ENCODE measurements around the gene ORC5. TPM values are rescaled to one million over a fixed set of nuclear protein-coding genes. Genes with fewer than 3 reads are reported as not detected.
A peak's percentile ranks its signal among the peaks of the same experiment; 100 is the strongest.
"Not testable (repeated sequence)": the region's sequence is repeated elsewhere in the genome, so short reads cannot be mapped to it uniquely, and the experiment has no call there.

Gene ORC5
- total RNA-seq, 6 donors from 2014 or later, result 4.9 to 22.0 (median 13.8) TPM

DNA sequence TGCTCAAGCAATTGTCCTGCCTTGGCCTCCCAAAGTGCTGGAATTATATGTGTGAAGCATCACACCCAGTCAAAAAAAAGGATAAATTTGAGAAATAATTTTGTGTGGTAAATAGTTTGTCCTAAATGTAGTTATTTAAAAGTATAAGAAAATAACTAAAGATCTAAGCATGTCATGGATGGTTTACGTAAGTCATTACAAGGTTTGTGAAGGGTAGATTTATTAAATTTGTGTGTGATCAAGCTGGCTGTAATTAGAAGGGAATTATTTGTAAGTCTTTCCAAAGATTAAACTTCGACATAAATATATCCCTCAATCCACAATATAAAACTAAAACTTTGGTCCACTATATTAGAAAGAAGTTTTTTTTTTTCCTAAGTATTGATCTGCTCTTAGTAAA, 28.6 kb downstream of the ORC5 start:
- H3K36me3 ChIP-seq, result peaks cover 3 to 36% (median 12%) of the 10 kb centered on the region in 4 donors
- WGBS, 2 donors, result 96 to 99% methylated on average over 2 of the region's 2 CpGs

DNA sequence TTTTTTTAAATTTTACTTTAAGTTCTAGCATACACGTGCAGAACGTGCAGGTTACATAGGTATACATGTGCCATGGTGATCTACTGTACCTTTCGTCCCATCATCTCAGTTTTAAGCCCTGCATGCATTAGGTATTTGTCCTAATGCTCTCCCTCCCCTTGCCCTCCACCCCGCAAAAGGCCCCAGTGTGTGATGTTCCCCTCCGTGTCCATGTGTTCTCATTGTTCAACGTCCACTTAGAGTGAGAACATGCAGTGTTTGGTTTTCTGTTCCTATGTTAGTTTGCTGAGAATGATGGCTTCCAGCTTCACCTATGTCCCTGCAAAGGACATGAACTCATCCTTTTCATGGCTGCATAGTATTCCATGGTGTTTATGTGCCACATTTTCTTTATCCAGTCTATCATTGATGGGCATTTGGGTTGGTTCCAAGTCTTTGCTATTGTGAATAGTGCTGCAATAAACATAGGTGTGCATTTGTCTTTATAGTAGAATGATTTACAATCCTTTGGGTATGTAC, 30.2 kb downstream of the ORC5 start:
- H3K4me1 ChIP-seq; H3K27me3 ChIP-seq; H3K4me3 ChIP-seq; ATAC-seq (ENCODE audit: low FRiP score in 2 of 2); H3K9me3 ChIP-seq; H3K27ac ChIP-seq; DNase-seq: not testable (repeated sequence)
- H3K36me3 ChIP-seq, result peaks cover 0 to 23% (median 3%) of the 10 kb centered on the region in 4 donors
- 95 to 97% methylated on average over 6 of the region's 6 CpGs for WGBS, 2 donors

More for the DNA sequence above, 28.6 kb downstream of the ORC5 start:
- DNase-seq (no peak), ATAC-seq (ENCODE audit: low FRiP score in 2 of 2) (no peak)
- H3K27me3 ChIP-seq, result no peaks in the 10 kb centered on the region
- no peaks in the 10 kb centered on the region for H3K9me3 ChIP-seq
- TF ChIP-seq, protein P1, sequence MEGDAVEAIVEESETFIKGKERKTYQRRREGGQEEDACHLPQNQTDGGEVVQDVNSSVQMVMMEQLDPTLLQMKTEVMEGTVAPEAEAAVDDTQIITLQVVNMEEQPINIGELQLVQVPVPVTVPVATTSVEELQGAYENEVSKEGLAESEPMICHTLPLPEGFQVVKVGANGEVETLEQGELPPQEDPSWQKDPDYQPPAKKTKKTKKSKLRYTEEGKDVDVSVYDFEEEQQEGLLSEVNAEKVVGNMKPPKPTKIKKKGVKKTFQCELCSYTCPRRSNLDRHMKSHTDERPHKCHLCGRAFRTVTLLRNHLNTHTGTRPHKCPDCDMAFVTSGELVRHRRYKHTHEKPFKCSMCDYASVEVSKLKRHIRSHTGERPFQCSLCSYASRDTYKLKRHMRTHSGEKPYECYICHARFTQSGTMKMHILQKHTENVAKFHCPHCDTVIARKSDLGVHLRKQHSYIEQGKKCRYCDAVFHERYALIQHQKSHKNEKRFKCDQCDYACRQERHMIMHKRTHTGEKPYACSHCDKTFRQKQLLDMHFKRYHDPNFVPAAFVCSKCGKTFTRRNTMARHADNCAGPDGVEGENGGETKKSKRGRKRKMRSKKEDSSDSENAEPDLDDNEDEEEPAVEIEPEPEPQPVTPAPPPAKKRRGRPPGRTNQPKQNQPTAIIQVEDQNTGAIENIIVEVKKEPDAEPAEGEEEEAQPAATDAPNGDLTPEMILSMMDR (IDR thresholded peaks at IDR 0.05), result no peak
- TF ChIP-seq POLR2AphosphoS5 (IDR thresholded peaks at IDR 0.05), result no peak
- TF ChIP-seq EP300 (IDR thresholded peaks at IDR 0.05), result no peak
- TF ChIP-seq POLR2A (IDR thresholded peaks at IDR 0.05), result no peak
- no peak overlapping the region for H3K4me3 ChIP-seq
- peaks cover 0 to 6% (median 0%) of the 10 kb centered on the region in 4 donors for H3K4me1 ChIP-seq
- H3K27ac ChIP-seq, result no peak overlapping the region

DNA sequence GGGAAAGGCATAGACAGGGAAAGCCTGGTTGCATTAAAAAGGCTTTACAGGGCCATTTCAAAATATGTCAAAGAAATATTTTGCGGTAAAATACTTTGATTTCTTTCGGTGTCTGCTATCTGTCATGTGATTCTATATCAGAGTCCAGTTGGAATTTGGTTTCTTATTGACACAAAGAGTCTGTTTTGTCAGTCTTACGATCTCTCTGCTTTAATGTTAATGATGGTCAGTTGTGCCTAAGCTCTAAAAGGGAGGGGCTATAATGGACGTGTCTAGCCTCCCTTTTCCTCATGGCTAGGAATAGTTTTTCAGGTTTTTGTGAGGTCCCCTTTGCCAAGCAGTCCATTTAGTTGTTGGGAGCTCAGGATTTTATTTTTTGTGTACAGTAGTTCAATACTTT, 31.5 kb downstream of the ORC5 start:
- Histone ChIP-seq H3K4me3 (no peak overlapping the region), H3K27me3 (no peaks in the 10 kb centered on the region), H3K27ac (no peak overlapping the region), H3K9me3 (no peaks in the 10 kb centered on the region), H3K36me3 (peaks cover 0 to 12% (median 0%) of the 10 kb centered on the region in 4 donors), H3K4me1 (peaks cover 0 to 6% (median 0%) of the 10 kb centered on the region in 4 donors)
- no peak for DNase-seq
- 81 to 87% methylated on average over 4 of the region's 4 CpGs for WGBS, 2 donors
- ATAC-seq (ENCODE audit: low FRiP score in 2 of 2), result no peak
- TF ChIP-seq POLR2AphosphoS5 (IDR thresholded peaks at IDR 0.05), result no peak
- TF ChIP-seq EP300 (IDR thresholded peaks at IDR 0.05), result no peak
- TF ChIP-seq, protein P1 (IDR thresholded peaks at IDR 0.05), result no peak
- TF ChIP-seq POLR2A (IDR thresholded peaks at IDR 0.05), result no peak

DNA sequence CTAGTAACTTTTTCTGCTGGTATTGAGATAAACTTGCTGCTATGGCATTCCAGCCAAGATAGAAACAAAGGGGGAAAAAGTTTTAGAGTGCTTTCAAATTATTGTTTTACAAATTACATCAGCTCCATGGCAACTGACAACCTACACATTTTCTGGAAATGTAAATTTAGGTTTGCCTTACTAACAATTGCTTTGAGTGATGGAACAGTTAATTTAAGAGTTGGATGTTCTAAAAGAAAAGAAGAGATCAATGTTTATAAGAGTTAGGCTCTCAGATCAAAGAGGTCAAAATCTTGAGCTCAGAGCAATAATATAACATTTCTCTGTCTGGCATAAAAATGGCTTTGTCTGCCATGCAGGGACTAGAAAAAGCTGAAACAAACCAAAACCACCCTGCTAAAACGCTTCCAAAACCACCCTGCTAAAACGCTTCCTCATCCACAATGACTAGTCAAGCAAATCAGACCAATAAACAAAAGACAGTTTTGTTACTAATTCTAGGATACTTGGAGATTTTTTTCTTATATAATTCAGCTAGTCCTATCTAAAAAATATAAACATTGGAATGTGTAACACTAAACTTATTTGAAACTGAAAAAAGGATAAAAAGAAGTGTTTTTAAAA, 32.3 kb downstream of the ORC5 start:
- 60% methylated on average over 2 of the region's 2 CpGs for WGBS, 2 donors
- H3K27ac ChIP-seq, result no peak overlapping the region
- ATAC-seq (ENCODE audit: low FRiP score in 2 of 2), result no peak
- no peak for DNase-seq
- TF ChIP-seq EP300 (IDR thresholded peaks at IDR 0.05) (no peak), POLR2AphosphoS5 (IDR thresholded peaks at IDR 0.05) (no peak), POLR2A (IDR thresholded peaks at IDR 0.05) (no peak)
- TF ChIP-seq, protein P1 (IDR thresholded peaks at IDR 0.05), result no peak
- no peak overlapping the region for H3K4me3 ChIP-seq
- H3K27me3 ChIP-seq, result no peaks in the 10 kb centered on the region
- H3K36me3 ChIP-seq, result peaks cover 0 to 12% (median 0%) of the 10 kb centered on the region in 4 donors
- H3K9me3 ChIP-seq, result no peaks in the 10 kb centered on the region
- H3K4me1 ChIP-seq, result peaks cover 0 to 6% (median 0%) of the 10 kb centered on the region in 4 donors

DNA sequence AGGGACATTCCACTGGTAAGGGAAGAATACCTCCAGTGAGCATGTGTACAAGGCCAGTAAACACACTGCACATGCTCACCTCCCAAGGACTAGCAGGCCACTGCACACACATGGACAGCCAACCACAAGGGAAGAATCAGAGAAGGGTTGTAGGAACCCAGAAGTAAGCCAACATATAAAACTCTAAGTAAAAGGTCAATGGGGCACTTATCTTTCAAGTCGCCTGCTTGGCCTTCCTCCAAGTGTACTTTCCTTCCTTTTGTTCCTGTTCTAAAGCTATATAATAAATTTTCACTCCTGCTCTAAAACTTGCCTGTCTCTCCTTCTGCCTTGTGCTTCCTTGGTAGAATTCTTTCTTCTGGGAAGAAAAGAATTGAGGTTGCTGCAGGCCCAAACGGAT, 33.0 kb downstream of the ORC5 start:
- Histone ChIP-seq H3K27me3 (no peaks in the 10 kb centered on the region), H3K4me3 (no peak overlapping the region), H3K9me3 (no peaks in the 10 kb centered on the region), H3K27ac (no peak overlapping the region), H3K36me3 (peaks cover 0 to 12% (median 1%) of the 10 kb centered on the region in 4 donors), H3K4me1 (peaks cover 0 to 6% (median 0%) of the 10 kb centered on the region in 4 donors)
- 40 to 54% methylated on average over 2 of the region's 2 CpGs for WGBS, 2 donors
- no peak for ATAC-seq (ENCODE audit: low FRiP score in 2 of 2)
- TF ChIP-seq POLR2AphosphoS5 (IDR thresholded peaks at IDR 0.05) (no peak), EP300 (IDR thresholded peaks at IDR 0.05) (no peak), POLR2A (IDR thresholded peaks at IDR 0.05) (no peak)
- TF ChIP-seq, protein P1 (IDR thresholded peaks at IDR 0.05), result no peak
- peak in 1 of 2 donors; percentile 37 for DNase-seq
